Measurements from ENCODE around the gene RAB27A.

RAB27A gene

GRCh38 chr15:55196458-55197361 lies 92.9 kb downstream of the RAB27A start, which contains the start of gene RSL24D1:
Gene RSL24D1, minus strand, starts transcription at chr15:55196941. Its CDS starts 51 bp downstream, at chr15:55196890.
- peak within 1 kb of the TSS; percentile 97 for H3K4me2 ChIP-seq (ENCODE audit: low read length)

GRCh38 chr15:55195996-55196395 lies 93.6 kb downstream of the RAB27A start:
- no peaks in the 10 kb centered on the region for H3K27me3 ChIP-seq (ENCODE audit: control insufficient read depth, insufficient read depth, low read length)
- H3K79me2 ChIP-seq = peaks cover 10% of the 10 kb centered on the region
- peak overlapping the region; percentile 90 for H3K27ac ChIP-seq
- peak overlapping the region; percentile 91 for H3K4me3 ChIP-seq (ENCODE audit: low read depth, low read length)
- TF ChIP-seq CTCF (IDR thresholded peaks at IDR 0.05) = no peak
- H3K9ac ChIP-seq = no peak overlapping the region
- H3K9me3 ChIP-seq (ENCODE audit: control insufficient read depth, low read length) = no peaks in the 10 kb centered on the region
- H2AFZ ChIP-seq = peak overlapping the region; percentile 85
- H3K36me3 ChIP-seq (ENCODE audit: control insufficient read depth, insufficient read depth, low read length) = no peaks in the 10 kb centered on the region
- peak overlapping the region; percentile 97 for H3K4me2 ChIP-seq (ENCODE audit: low read length)
- H3K4me1 ChIP-seq = no peaks in the 10 kb centered on the region

More at GRCh38 chr15:55196458-55197361, 92.9 kb downstream of the RAB27A start, which contains the start of gene RSL24D1:
- H3K36me3 ChIP-seq (ENCODE audit: control insufficient read depth, insufficient read depth, low read length) = no peaks in the 10 kb centered on the region
- H3K27me3 ChIP-seq (ENCODE audit: control insufficient read depth, insufficient read depth, low read length) = no peaks in the 10 kb centered on the region
- H3K27ac ChIP-seq = peak within 1 kb of the TSS; percentile 90
- no peaks in the 10 kb centered on the region for H3K4me1 ChIP-seq
- peaks cover 10% of the 10 kb centered on the region for H3K79me2 ChIP-seq
- H3K9ac ChIP-seq = peak within 1 kb of the TSS; percentile 48
- H2AFZ ChIP-seq = peak within 1 kb of the TSS; percentile 85
- H3K9me3 ChIP-seq (ENCODE audit: control insufficient read depth, low read length) = no peaks in the 10 kb centered on the region
- no peak for TF ChIP-seq CTCF (IDR thresholded peaks at IDR 0.05)
- peak within 1 kb of the TSS; percentile 91 for H3K4me3 ChIP-seq (ENCODE audit: low read depth, low read length)

GRCh38 chr15:55194256-55194655 lies 95.4 kb downstream of the RAB27A start:
- Histone ChIP-seq H3K27ac (no peak overlapping the region), H2AFZ (no peak overlapping the region), H3K9ac (no peak overlapping the region), H3K4me1 (no peaks in the 10 kb centered on the region), H3K79me2 (peaks cover 10% of the 10 kb centered on the region), H3K4me3 (ENCODE audit: low read depth, low read length) (no peak overlapping the region), H3K9me3 (ENCODE audit: control insufficient read depth, low read length) (no peaks in the 10 kb centered on the region), H3K4me2 (ENCODE audit: low read length) (no peak overlapping the region), H3K36me3 (ENCODE audit: control insufficient read depth, insufficient read depth, low read length) (no peaks in the 10 kb centered on the region), H3K27me3 (ENCODE audit: control insufficient read depth, insufficient read depth, low read length) (no peaks in the 10 kb centered on the region)
- no peak for TF ChIP-seq CTCF (IDR thresholded peaks at IDR 0.05)

- no peak for TF ChIP-seq CTCF (IDR thresholded peaks at IDR 0.05)
- no peaks in the 10 kb centered on the region for H3K27me3 ChIP-seq (ENCODE audit: control insufficient read depth, insufficient read depth, low read length)
- H2AFZ ChIP-seq = no peak overlapping the region
- H3K27ac ChIP-seq = no peak overlapping the region
- no peak overlapping the region for H3K4me2 ChIP-seq (ENCODE audit: low read length)
- H3K36me3 ChIP-seq (ENCODE audit: control insufficient read depth, insufficient read depth, low read length) = no peaks in the 10 kb centered on the region
- no peak overlapping the region for H3K4me3 ChIP-seq (ENCODE audit: low read depth, low read length)
- no peaks in the 10 kb centered on the region for H3K4me1 ChIP-seq
- H3K9ac ChIP-seq = no peak overlapping the region
- H3K9me3 ChIP-seq (ENCODE audit: control insufficient read depth, low read length) = no peaks in the 10 kb centered on the region
- H3K79me2 ChIP-seq = no peaks in the 10 kb centered on the region
Observed at GRCh38 chr15:55186331-55186730, 103.3 kb downstream of the RAB27A start.
